SH-SY5Y (cell line): ENCODE data around the gene PRR20G.

ENCODE experiments used
- GATA2 ChIP-seq: IDR thresholded peaks from 2 replicates; pipeline ENCODE4 v1.6.1; 2011; ENCODE audit warnings: mild to moderate bottlenecking, low read depth, low read length
- GATA3 ChIP-seq: IDR thresholded peaks from 2 replicates; pipeline ENCODE4 v1.6.1; 2011; ENCODE audit warnings: low read depth, mild to moderate bottlenecking, low read length, moderate library complexity

DNA sequence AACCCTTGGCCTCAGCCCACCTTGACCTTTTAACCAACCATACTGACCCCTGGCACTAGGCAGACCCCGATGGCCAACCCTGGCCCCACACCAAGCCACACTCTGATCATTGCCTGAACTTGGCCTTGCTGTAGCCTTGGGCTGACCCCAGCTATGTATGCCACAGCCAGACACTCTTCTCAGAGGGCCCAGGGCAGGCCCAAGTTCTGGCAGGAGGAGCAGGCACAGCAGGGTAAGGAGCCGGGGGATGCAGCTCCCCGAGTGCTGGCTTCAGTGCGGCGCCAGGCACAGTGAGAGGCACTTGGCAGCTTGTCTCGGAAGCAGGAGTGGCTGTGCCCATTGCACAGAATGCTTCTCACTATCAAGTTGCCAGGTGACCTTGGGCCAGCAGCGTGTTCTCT is 22.3 kb downstream of the PRR20G start:
- no peak for TF ChIP-seq GATA3
- TF ChIP-seq GATA2: no peak
